ENCODE measurements around the gene TLE4. TPM values are rescaled to one million over a fixed set of nuclear protein-coding genes. Genes with fewer than 3 reads are reported as not detected.
"Not testable (repeated sequence)": the region's sequence is repeated elsewhere in the genome, so short reads cannot be mapped to it uniquely, and the experiment has no call there.

The TLE4 gene
- 10 to 100 TPM; 62.4 to 68.8 TPM for total RNA-seq

- Mint-ChIP-seq H3K27me3 (peaks cover 7% of the 10 kb centered on the region), H3K4me3 (peak within 1 kb of the TSS; percentile 67), H3K4me1 (peaks cover 24% of the 10 kb centered on the region), H3K36me3 (peaks cover 15% of the 10 kb centered on the region), H3K27ac (peak within 1 kb of the TSS; percentile 84), H3K9me3 (peaks cover 2% of the 10 kb centered on the region)
- ATAC-seq (ENCODE audit: low read depth) (peak; percentile 88), DNase-seq (peak; percentile 97)
- POLR2A ChIA-PET = interaction anchor here (0.6 to 2.2 kb wide), 28 partner anchors 11 to 313 kb away, joined by 3 to 45 read pairs (median 6); no protein-coding TSS in a partner anchor
Observed at GRCh38 chr9:79571309-79572031, at the start of gene TLE4. Gene TLE4, plus strand, starts transcription at chr9:79571965. Its CDS starts 826 bp downstream, at chr9:79572791.

- Mint-ChIP-seq H3K36me3 (peaks cover 2% of the 10 kb centered on the region), H3K27ac (no peak overlapping the region), H3K4me1 (peaks cover 3% of the 10 kb centered on the region), H3K4me3 (no peak overlapping the region), H3K9me3 (no peaks in the 10 kb centered on the region), H3K27me3 (no peaks in the 10 kb centered on the region)
- ATAC-seq (ENCODE audit: low read depth) (no peak), DNase-seq (no peak)
- POLR2A ChIA-PET = interaction anchor here (0.6 kb wide), 1 partner anchor 1873 kb away, joined by 3 read pairs; no protein-coding TSS in a partner anchor
Observed at GRCh38 chr9:79522793-79523192, 49.0 kb upstream of the TLE4 start.

- no peaks in the 10 kb centered on the region for H3K27me3 Mint-ChIP-seq
- POLR2A ChIA-PET = no interaction called here
- no peak overlapping the region for H3K27ac Mint-ChIP-seq
- no peak for ATAC-seq (ENCODE audit: low read depth)
- H3K9me3 Mint-ChIP-seq = no peaks in the 10 kb centered on the region
- no peak for DNase-seq
- peaks cover 2% of the 10 kb centered on the region for H3K36me3 Mint-ChIP-seq
- peaks cover 3% of the 10 kb centered on the region for H3K4me1 Mint-ChIP-seq
- no peak overlapping the region for H3K4me3 Mint-ChIP-seq
Observed at GRCh38 chr9:79524266-79524665, 47.5 kb upstream of the TLE4 start.

- POLR2A ChIA-PET = interaction anchor here (0.7 kb wide), 1 partner anchor 77 kb away, joined by 3 read pairs; no protein-coding TSS in a partner anchor
- Mint-ChIP-seq H3K4me3 (no peak overlapping the region), H3K27ac (no peak overlapping the region), H3K36me3 (peaks cover 2% of the 10 kb centered on the region), H3K9me3 (no peaks in the 10 kb centered on the region), H3K27me3 (no peaks in the 10 kb centered on the region), H3K4me1 (peaks cover 3% of the 10 kb centered on the region)
- DNase-seq = no peak
- ATAC-seq (ENCODE audit: low read depth) = no peak
Observed at GRCh38 chr9:79526149-79526672, 45.6 kb upstream of the TLE4 start.

- Mint-ChIP-seq H3K27ac (no peak overlapping the region), H3K36me3 (peaks cover 3% of the 10 kb centered on the region), H3K4me1 (no peaks in the 10 kb centered on the region), H3K27me3 (no peaks in the 10 kb centered on the region), H3K9me3 (peaks cover 5% of the 10 kb centered on the region), H3K4me3 (no peak overlapping the region)
- DNase-seq (no peak), ATAC-seq (ENCODE audit: low read depth) (no peak)
- POLR2A ChIA-PET = no interaction called here
Observed at GRCh38 chr9:79535534-79535933, 36.2 kb upstream of the TLE4 start.

GRCh38 chr9:79537838-79538237 is 33.9 kb upstream of the TLE4 start:
- H3K4me1 Mint-ChIP-seq = peaks cover 2% of the 10 kb centered on the region
- ATAC-seq (ENCODE audit: low read depth) = no peak
- POLR2A ChIA-PET = no interaction called here
- DNase-seq = no peak
- H3K27ac Mint-ChIP-seq = no peak overlapping the region
- no peak overlapping the region for H3K4me3 Mint-ChIP-seq
- H3K9me3 Mint-ChIP-seq = peaks cover 6% of the 10 kb centered on the region
- H3K27me3 Mint-ChIP-seq = no peaks in the 10 kb centered on the region
- peaks cover 4% of the 10 kb centered on the region for H3K36me3 Mint-ChIP-seq

GRCh38 chr9:79542735-79543620 is 28.8 kb upstream of the TLE4 start:
- H3K4me1 Mint-ChIP-seq = peaks cover 22% of the 10 kb centered on the region
- H3K27ac Mint-ChIP-seq = peak overlapping the region; percentile 30
- DNase-seq (no peak), ATAC-seq (ENCODE audit: low read depth) (no peak)
- peaks cover 9% of the 10 kb centered on the region for H3K9me3 Mint-ChIP-seq
- H3K36me3 Mint-ChIP-seq = peaks cover 19% of the 10 kb centered on the region
- peaks cover 1% of the 10 kb centered on the region for H3K27me3 Mint-ChIP-seq
- H3K4me3 Mint-ChIP-seq = no peak overlapping the region
- POLR2A ChIA-PET = interaction anchor here (3.0 kb wide), 1 partner anchor 29 kb away, joined by 33 read pairs; the partner anchor contains the start of gene TLE4

- DNase-seq, H3K27me3 Mint-ChIP-seq, H3K9me3 Mint-ChIP-seq: not testable (repeated sequence)
- POLR2A ChIA-PET = interaction anchor here (1.2 to 3.0 kb wide), 2 partner anchors 27 to 339 kb away, joined by 3 to 33 read pairs; partner anchors contain the start of gene TLE4
- Mint-ChIP-seq H3K4me3 (peak overlapping the region; percentile 45), H3K27ac (peak overlapping the region; percentile 36), H3K4me1 (peaks cover 22% of the 10 kb centered on the region), H3K36me3 (peaks cover 19% of the 10 kb centered on the region)
- ATAC-seq (ENCODE audit: low read depth) = peak; percentile 94
Observed at GRCh38 chr9:79544375-79544774, 27.4 kb upstream of the TLE4 start.

- H3K27me3 Mint-ChIP-seq = peaks cover under 1% of the 10 kb centered on the region
- DNase-seq = no peak
- peaks cover 14% of the 10 kb centered on the region for H3K9me3 Mint-ChIP-seq
- no peaks in the 10 kb centered on the region for H3K4me1 Mint-ChIP-seq
- peaks cover 2% of the 10 kb centered on the region for H3K36me3 Mint-ChIP-seq
- POLR2A ChIA-PET = no interaction called here
- ATAC-seq (ENCODE audit: low read depth) = no peak
- no peak overlapping the region for H3K4me3 Mint-ChIP-seq
- no peak overlapping the region for H3K27ac Mint-ChIP-seq
Observed at GRCh38 chr9:79551586-79551985, 20.2 kb upstream of the TLE4 start.

- Mint-ChIP-seq H3K27ac (no peak overlapping the region), H3K27me3 (no peaks in the 10 kb centered on the region), H3K9me3 (peaks cover 12% of the 10 kb centered on the region), H3K4me1 (no peaks in the 10 kb centered on the region), H3K4me3 (no peak overlapping the region), H3K36me3 (no peaks in the 10 kb centered on the region)
- no peak for DNase-seq
- no peak for ATAC-seq (ENCODE audit: low read depth)
- POLR2A ChIA-PET = no interaction called here
Observed at GRCh38 chr9:79551994-79552393, 19.8 kb upstream of the TLE4 start.

- no peak for DNase-seq
- no peak for ATAC-seq (ENCODE audit: low read depth)
- Mint-ChIP-seq H3K9me3 (peaks cover 10% of the 10 kb centered on the region), H3K27ac (no peak overlapping the region), H3K27me3 (no peaks in the 10 kb centered on the region), H3K4me1 (peaks cover 3% of the 10 kb centered on the region), H3K36me3 (no peaks in the 10 kb centered on the region), H3K4me3 (no peak overlapping the region)
- POLR2A ChIA-PET = no interaction called here
Observed at GRCh38 chr9:79555474-79556089, 16.2 kb upstream of the TLE4 start.

- Mint-ChIP-seq H3K4me1 (peaks cover 3% of the 10 kb centered on the region), H3K36me3 (no peaks in the 10 kb centered on the region), H3K27me3 (no peaks in the 10 kb centered on the region), H3K4me3 (no peak overlapping the region), H3K27ac (no peak overlapping the region), H3K9me3 (peaks cover 5% of the 10 kb centered on the region)
- POLR2A ChIA-PET = interaction anchor here (1.2 kb wide), 1 partner anchor 12 kb away, joined by 4 read pairs; the partner anchor contains the start of gene TLE4
- DNase-seq = no peak
- ATAC-seq (ENCODE audit: low read depth) = no peak
Observed at GRCh38 chr9:79559495-79560181, 12.1 kb upstream of the TLE4 start.

Measured in activated naive CD8-positive, alpha-beta T cell treated with anti-CD3 and anti-CD28 coated beads, Interleukin-2, amount 10 ng/mL, durations not matched to agents 7 days and 5 days (primary cell).